HG03097 (cell line): ENCODE data around the gene PSMA7.

Experiments used
- ATAC-seq: cut with Tn5 transposase; IDR thresholded peaks from one replicate; pipeline ENCODE4 v1.9.1; 2021; ENCODE audit not compliant: unreplicated experiment, low FRiP score

PSMA7 gene

DNA sequence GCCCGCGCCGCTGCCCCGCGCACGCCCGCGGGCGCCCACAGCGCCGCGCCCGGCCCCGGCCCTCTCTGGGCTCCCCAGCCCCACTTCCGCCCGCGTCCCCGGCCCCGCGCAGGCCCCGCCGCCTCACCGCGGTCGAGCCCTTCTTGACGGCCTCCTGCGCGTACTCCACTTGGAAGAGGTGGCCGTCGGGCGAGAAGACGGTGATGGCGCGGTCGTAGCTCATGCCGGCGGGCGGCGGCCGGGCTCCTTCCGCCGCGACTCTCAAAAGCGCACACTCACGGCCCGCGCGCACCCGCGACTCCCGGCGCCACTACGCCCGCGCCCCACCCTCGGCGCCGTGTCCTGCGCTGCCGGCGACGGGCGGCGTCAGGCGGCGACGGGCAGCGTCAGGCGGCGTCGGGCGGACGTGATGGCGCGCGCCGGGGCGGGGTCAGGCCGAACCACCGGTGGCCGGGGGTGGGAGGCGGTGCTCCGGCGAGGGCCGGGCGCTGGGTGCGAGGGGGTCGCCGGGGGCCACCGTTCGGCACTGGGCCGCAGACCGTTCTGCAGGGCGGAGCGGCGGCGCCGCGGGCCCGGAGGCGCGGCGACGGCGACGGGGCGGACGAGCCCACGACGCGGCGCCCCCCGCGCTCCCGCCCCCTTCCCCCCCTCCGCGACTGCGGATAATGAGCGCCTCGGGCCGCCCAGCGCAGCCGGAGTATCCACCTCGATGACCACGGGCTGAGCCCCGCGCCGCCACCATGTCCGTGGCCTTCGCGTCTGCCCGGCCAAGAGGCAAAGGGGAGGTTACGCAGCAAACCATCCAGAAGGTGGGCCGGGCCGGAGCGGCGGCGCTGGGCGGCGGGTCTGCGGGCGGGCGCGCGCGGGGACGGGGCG is at the start of gene PSMA7, which contains the start of gene SS18L1:
Gene PSMA7 (minus strand): TSS at position 314 of the 876 bp plus-strand sequence. CDS start 91 bp downstream, at position 223.
Gene SS18L1 (plus strand): TSS at position 689 of the 876 bp plus-strand sequence. CDS start 52 bp downstream, at position 741.
- peak; percentile 73 for ATAC-seq

DNA sequence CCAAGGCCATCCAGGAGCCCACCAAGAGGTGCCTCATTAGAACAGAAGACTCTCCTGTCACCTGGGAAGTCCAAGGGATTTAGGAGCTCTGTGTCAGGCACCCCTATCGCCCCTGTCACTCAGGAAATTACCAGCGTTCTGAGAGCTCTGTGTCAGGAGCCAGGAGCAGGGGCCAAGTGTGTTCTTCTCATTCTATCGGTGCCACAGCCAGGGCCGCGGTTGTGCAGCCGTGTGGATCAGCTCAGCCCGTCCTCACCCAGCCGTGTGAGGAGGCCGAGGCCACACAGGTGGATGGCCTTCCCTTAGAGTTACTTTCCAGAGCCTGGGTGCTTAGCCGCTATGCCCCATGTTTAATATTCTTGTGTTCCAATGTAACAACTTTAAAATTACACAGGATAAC is 49.4 kb upstream of the PSMA7 start:
- ATAC-seq = no peak

DNA sequence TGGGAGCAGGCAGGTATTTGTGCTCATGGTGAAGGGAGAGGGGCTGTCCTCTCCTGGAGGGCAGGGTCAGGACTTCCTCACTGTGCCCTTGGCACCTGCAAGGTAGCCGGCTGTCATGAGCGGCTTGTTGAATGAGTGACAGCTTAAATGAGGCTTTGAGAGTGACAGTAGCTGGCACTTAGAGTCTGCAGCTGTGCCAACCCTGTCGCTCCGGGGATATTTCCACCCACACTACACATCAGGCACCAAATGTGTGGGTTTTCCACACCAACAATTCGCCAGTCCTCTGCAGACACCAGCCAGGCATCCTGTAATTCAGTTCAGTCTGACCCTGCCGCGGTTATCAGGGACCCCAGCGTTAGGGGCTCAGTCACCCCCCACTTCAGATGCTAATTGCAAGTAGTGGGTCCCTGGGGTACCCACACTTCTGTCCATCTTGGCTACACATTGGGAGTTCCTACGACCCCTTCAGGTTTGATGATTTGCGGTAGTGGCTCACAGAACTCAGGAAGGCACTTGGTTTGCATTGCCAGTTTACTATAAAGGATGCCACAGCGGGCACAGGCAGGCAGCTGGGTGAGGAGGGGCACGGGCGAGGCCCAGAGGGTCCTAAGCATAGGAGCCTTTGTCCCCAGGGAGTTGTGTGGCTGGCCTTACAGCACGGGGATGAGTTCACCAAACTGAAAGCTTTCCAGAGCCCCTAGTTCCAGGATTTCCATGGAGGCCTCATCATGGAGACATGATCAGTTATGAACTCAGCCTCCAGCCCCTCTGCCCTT is 48.8 kb upstream of the PSMA7 start:
- ATAC-seq = no peak

DNA sequence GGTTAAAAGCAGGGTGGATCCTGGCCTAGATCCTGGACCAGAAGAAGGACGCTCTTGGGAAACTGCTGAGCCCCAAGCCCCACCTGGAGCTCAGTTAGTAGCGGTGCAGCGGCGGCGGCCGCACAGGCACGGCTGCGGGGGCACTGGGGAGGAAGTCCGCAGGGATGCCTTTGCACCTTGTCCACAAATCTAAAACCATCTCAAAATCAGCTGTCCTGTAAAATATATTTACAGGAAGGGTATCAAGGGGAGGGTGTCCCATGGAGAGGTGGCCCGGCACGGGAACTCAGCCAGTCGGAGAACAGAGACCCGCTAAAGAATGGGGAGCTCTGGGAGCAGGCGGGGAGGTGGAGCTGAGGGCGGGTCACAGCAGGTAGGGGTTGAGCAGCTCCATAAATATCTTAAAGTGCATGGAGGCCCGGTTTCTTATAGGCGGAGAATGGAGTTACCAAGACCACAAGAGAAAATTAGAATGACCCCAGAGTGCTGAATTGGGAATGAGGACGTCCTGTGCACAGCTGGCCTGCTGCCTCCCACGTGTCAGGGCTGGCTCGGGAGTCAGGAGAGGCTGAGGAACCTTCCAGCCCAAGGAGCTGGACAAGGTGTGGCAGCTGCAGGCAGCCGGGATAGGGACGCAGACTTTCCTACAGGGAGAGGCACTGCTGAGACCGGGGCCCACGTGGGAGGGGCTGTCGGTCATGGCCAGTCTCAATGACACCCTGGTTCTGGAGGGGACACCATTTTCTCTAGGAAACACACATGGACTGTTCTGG is 47.6 kb upstream of the PSMA7 start:
- ATAC-seq = no peak

DNA sequence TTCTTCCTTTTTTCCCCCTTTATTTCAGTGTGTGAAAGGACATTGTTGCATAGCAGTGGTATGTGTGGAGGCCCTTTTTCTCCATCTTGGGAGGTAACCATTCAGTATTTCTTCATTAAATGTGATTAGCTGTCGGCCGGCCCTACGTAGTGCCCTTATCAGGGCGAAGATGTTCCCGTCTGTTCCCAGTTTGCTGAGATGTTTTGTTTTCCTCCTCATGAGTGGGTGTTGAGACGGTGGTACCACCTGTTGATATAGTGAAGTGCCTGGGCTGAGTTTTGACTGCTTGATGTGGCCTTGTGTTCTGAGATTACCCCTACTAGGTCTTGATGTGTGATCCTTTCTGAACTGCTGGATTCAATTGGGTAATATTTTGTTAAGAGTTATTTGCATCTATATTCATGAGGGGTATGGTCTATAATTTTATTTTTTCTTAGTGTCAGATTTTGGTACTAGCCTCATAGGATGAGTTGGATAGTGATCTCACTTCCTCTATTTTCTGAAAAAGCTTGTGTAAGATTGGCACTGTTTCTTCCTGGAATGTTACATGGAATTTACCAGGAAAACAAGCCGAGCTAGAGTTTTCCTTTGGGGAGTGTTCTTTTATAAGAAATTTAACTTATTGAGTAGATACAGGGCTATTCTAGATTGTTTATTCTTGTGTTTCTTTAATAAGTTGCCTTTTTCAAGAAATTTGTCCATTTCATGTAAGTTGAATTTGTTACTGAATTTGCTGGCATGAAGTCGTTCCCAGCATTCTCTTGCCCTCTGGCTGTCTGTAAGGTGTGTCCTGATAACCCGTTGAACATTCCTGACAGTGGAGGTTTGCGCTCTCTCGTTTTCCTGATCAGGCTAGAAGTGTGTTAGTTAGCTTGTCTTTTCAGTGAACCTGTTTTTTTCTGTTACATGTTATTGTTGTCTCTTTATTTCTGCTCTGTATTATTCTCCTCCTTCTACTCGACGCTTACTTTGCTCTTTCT is 44.0 kb upstream of the PSMA7 start:
- ATAC-seq = no peak

DNA sequence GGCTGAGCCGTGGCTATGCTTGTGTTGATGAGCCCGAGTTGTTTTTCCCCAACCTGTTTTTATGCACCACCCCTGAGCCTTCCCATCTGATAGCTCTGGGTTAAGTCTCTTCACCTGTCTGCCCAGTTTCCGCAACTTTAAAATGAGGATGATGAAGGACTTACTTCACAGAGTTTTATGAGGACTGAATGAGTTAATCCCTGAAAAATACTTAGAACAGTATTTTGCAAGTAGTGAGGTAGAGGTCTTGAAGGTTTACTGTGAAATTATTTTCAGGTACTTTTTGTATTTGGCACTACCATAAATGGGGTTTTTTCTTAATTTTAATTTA is 42.9 kb upstream of the PSMA7 start:
- ATAC-seq = no peak

DNA sequence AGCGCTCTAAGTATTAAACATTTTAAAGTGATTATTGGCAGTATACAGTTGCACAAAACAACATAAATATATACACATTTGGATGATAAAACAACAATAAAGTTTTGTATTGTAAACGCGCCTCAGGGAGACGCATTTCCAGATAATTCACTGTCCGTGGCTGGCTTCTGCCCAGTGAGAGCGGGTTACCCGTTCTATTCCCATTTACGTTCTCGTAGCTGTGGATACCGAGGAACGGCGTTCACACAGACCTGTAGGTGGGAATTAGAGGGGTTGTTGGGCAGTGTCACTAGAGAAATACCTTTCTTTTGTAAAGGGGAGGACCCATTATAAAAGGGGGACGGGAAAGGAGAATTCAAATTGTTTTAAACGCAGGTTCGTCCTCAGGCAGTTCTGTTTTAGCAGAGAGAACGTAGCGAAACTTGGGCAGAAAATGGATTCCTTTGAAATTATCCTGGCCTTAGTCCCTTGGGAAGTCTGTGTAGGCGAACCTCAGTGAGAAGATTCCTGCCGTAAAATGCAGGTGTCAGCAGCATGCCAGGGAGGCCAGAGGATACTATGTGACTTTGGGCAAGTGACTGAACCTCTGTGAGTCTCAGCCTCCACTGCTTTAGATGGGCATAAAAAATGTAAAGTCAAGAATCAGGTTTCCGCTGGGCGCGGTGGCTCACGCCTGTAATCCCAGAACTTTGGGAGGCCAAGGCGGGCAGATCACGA is 40.4 kb upstream of the PSMA7 start:
- ATAC-seq = no peak

DNA sequence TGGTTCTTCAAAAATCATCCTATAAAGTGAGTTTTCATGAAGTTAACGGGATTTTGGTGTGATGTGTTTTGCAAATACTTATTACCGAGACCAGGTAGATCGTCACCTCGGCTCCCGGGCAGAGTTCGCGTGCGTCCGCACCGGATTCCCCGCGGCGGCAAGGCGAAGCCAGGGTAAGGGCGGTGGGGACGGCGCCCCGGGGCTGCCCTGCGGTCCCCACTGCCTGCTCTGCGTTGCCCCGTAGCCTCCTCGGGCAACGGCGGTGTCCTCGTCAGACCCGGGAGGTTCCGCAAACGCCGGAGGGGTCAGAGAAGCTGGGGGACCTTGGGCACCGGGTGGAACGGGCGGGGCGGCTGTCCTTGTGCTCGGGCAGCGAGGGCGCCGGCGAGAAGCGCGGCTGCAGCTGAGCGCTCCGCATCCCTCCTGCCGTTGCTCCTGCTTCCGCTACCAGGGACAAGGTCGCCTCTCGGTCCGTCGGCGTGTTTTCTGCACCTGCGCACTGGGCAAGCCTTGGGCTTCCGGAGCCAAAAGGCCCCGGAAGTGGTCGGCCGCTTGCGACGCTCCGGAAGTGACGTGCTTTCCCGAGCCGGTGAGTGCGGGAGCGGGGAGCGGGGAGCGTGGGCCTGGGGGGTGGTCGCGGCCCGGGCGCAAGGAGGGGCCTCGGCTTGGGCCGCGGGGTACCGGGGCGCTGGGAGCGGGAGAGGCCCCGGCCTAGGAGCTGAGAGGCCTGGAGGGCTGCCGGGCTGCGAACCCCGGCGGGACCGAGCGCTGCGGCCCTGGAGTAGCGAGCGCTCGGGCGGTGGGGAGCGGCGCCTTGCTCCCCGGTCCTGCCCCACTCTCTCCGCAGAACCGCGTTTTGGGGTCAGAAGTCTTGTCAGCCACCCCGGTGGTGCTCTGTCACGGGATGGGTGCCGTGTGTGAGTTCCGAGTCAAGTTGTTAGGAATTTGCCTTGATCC is 39.6 kb upstream of the PSMA7 start, which contains the start of gene MTG2:
Gene MTG2 (plus strand): TSS at position 560 of the 957 bp plus-strand sequence. CDS start 10,393 bp downstream, outside the sequence.
- peak; percentile 86 for ATAC-seq

DNA sequence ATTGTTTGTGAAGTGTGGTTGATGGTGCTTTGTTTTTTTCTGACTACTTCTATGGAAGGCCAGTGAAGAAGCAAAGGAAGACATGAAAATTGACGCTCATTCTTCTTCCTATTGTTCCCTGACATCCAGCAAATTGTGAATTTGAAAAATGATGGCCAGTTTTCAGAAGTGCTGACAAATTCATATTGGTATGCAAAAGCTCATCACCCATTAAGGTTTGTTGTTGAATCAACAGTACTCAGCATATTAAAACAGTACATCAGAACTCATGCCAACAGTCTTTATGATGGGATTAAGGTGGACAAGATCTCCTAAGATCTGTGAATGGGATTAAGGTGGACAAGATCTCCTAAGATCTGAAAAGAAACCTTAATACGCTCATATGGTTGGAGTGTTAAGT is 38.6 kb upstream of the PSMA7 start:
- ATAC-seq = no peak

DNA sequence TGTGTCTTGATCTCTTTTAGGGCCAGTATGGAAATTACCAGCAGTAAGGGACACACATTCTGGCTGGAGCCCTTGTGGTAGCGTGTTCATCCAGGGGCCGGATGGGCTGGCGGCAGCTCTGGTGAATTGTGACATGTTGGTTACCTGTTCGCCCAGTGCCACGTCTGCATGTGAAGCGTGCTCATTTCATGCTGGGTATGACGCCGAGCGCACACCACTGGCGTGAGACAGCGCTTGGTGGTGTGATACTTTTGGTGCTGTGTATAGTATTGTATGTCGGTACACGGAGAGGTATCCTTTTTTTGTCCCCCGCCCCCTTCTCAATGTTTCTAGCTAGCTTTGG is 35.9 kb upstream of the PSMA7 start:
- no peak for ATAC-seq

DNA sequence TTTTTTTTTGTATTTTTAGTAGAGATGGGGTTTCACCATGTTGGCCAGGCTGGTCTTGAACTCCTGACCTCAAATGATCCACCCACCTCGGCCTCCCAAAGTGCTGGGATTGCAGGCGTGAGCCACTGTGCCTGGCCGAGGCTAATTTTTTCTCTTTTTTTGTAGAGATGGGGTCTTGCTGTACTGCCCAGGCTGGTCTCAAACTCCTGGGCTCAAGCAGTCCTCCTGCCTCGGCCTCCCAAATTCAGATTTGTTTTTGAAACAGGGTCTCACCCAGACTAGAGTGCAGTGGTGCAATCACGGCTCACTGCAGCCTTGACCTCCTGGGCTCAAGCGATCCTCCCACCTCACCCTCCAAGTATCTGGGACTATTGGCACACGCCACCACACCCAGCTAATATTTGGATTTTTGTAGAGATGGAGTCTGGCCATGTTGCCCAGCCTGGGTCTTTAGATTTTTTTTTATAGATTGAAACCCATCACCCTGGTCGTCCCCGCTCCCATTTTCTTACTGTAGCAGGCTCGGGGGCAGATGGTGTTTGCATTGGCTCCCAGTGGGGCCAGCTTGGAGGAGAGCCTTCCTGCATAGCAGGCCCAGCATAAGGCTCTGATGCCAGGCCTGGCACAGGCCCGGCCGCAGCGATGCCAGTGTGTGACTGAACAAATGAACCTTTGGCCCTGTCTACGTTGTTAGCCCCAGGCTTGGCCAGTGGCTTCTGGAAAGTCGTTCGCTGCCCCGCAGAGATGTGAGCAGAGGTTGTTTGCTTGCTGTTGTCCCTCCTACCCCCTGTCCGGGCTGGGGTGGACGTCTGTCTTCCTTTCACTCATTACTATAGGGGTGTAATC is 35.3 kb upstream of the PSMA7 start:
- ATAC-seq = no peak

DNA sequence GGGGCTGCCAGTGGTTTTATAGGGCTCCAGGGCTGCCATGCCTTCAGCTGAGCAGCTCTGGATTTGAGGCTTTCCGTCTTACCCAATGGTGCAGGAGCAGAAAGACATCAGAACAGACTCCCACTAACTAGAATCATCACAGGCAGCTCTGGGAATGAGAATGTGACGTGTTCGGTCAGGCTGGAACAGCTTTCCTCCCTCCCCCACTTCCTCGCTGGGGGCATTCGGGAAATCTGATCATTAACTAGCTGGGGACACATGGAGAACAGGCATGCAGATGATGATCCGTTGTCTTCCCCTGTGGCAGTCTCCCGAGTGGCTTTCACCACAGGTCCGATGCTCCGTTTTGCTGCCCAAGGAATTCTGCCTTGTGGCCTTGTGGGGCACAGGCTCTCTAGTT is 34.1 kb upstream of the PSMA7 start:
- ATAC-seq = no peak

DNA sequence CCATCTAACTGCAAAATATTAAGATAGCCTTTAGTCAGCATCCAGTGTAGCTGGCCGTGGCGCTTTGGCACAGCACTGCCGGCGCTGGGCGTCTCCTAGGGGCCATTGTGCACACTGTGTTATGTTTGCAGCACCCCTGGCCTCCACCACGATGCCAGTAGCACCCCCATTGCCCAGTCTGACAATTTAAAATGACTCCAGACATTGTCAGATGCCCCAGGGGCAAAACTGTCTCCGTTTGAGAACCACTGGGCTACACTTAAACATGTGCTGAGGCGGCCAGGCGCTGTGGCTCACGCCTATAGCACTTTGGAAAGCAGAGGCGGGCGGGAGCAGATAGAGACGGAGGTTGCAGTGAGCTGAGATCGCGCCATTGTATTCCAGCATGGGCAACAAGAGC is 33.7 kb upstream of the PSMA7 start:
- ATAC-seq = no peak

DNA sequence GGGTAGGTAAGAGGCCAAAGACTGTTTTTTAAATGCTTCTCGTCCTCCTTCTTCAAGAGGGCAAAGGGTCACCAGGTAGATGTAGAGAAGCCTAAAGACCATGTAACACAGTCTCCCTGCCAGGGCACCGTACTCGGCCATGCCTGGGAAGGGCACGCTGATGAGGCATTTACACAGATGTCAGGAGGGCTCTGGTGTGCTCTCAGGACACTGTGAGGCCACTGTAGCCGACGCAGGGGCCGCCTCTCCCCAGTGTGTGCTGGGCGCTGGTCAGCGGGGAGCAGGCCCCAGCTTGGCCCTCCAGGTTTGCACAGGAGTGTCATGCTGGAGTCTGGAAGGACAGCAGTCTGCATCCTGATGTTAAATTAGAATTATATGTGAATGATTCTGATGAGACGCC is 32.5 kb upstream of the PSMA7 start:
- ATAC-seq = no peak

DNA sequence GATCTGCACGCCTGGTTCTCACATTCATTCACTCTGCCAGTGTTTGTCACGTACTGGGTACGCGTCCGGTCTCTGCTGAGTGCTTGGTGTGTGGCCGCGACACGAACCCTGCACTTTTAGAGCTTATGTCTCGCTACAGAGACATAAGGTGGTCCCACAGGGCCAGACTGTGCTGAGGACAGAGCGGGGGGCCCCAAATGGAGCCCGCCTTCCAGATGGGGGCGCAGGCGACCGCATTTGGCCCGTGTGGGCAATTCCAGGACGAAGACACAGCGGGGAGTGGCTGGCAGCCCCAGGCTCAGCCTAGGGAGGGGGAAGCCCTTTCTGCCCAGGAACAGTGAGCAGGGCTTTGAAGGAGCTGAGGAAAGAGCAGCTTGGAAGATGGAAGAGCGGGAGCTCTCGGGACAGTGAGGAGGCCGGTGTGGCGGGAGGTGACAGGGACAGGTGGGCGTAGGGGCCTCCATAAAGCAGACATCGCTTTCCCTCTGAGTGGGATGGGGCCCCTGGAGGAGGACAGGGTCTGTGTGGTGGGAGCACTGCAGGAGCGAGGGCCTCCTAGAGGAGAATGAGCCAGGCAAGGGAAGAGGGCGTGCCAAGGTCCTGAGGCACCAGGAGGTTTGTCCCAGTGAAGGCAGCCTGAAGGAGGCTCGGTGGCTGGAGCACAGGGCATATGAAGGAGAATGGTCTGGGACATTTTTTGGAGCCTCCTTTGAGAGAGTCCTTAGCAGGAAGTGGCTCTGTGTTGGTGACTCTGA is 31.9 kb upstream of the PSMA7 start:
- no peak for ATAC-seq

DNA sequence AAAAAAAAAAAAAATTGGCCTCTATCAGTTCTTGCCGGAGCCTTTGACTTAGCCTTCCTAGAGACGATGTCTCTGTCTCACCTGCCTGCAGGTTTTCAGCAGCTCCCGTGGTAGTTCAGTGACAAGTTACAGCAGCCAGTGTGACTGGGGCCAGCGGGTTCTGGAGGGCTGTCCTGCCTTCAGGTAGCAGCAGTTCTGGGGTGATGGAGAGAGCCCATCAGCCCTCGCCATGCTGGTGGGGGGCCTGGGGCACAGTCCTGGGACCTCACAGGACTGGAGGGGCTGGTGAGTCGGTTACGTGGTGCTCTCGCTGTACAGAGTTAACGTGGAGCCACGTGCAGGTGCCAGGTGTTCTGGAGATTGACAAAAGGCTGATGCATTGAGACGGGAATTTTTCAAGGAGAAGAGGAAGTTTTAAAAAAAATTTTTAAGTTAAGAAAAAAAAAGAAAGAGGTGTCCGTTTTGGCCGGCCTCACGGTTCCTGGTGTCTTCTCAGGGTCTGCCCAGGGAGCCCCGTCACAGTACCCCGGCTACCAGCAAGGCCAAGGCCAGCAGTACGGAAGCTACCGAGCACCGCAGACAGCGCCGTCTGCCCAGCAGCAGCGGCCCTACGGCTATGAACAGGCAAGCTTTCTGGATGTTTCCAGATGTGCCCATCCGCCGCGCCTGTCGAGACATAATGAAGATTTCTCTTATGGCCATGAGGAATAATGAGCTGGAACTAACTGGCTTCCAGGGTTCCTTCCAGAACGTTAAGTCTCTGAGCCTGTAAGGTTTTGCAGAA is 31.0 kb upstream of the PSMA7 start:
- no peak for ATAC-seq
